B cell (primary cell): ENCODE results near the gene CELF4.

ENCODE experiments used
- EZH2 ChIP-seq: IDR thresholded peaks from 2 replicates; pipeline ENCODE4 v1.6.1; 2012; ENCODE audit warnings: borderline replicate concordance, low read depth, mild to moderate bottlenecking, moderate library complexity, low read length; ENCODE audit not compliant: insufficient read depth, poor library complexity, severe bottlenecking
- TF ChIP-seq, protein P1 (sequence below): fragments of 200-600 bp; IDR thresholded peaks from one replicate; pipeline ENCODE4 v1.8.0; 2022; ENCODE audit warnings: antibody characterized with exemption, mild to moderate bottlenecking

- TF ChIP-seq, protein P1, sequence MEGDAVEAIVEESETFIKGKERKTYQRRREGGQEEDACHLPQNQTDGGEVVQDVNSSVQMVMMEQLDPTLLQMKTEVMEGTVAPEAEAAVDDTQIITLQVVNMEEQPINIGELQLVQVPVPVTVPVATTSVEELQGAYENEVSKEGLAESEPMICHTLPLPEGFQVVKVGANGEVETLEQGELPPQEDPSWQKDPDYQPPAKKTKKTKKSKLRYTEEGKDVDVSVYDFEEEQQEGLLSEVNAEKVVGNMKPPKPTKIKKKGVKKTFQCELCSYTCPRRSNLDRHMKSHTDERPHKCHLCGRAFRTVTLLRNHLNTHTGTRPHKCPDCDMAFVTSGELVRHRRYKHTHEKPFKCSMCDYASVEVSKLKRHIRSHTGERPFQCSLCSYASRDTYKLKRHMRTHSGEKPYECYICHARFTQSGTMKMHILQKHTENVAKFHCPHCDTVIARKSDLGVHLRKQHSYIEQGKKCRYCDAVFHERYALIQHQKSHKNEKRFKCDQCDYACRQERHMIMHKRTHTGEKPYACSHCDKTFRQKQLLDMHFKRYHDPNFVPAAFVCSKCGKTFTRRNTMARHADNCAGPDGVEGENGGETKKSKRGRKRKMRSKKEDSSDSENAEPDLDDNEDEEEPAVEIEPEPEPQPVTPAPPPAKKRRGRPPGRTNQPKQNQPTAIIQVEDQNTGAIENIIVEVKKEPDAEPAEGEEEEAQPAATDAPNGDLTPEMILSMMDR: no peak
- TF ChIP-seq EZH2: no peak
These were observed 343.1 kb downstream of the CELF4 start for GRCh38 chr18:37222354-37222998.
